ENCODE data around the gene BLTP2. TPM values are rescaled to one million over a fixed set of nuclear protein-coding genes. Genes with fewer than 3 reads are reported as not detected.

Gene BLTP2
- polyA plus RNA-seq, 1 donor, result 61.9 TPM

GRCh38 chr17:28655160-28655559 lies 10.2 kb upstream of the BLTP2 start:
- Histone ChIP-seq H3K27ac (ENCODE audit: low read length) (no peak overlapping the region), H3K36me3 (ENCODE audit: control insufficient read depth, insufficient read depth, low read length) (peaks cover 56% of the 10 kb centered on the region), H3K4me3 (ENCODE audit: low read length) (no peak overlapping the region), H3K27me3 (ENCODE audit: control insufficient read depth, insufficient read depth, low read length) (no peaks in the 10 kb centered on the region), H3K4me1 (ENCODE audit: control insufficient read depth, insufficient read depth, low read length) (no peaks in the 10 kb centered on the region), H3K9me3 (ENCODE audit: control insufficient read depth, low read depth, low read length) (peaks cover 15% of the 10 kb centered on the region)
- DNase-seq, result no peak
- WGBS (ENCODE audit: insufficient coverage, low lambda C conversion rate), result no CpG with 5 or more reads among the region's 5 CpGs

GRCh38 chr17:28648698-28649097 lies 3.7 kb upstream of the BLTP2 start:
- no peaks in the 10 kb centered on the region for H3K27me3 ChIP-seq (ENCODE audit: control insufficient read depth, insufficient read depth, low read length)
- H3K27ac ChIP-seq (ENCODE audit: low read length), result no peak overlapping the region
- H3K4me1 ChIP-seq (ENCODE audit: control insufficient read depth, insufficient read depth, low read length), result peaks cover 17% of the 10 kb centered on the region
- DNase-seq, result no peak
- H3K9me3 ChIP-seq (ENCODE audit: control insufficient read depth, low read depth, low read length), result no peaks in the 10 kb centered on the region
- H3K36me3 ChIP-seq (ENCODE audit: control insufficient read depth, insufficient read depth, low read length), result peaks cover 34% of the 10 kb centered on the region
- no peak overlapping the region for H3K4me3 ChIP-seq (ENCODE audit: low read length)
- WGBS (ENCODE audit: insufficient coverage, low lambda C conversion rate), result no CpG with 5 or more reads among the region's 2 CpGs

- WGBS (ENCODE audit: insufficient coverage, low lambda C conversion rate), result 44% methylated on average over 5 of the region's 12 CpGs
Measured at GRCh38 chr17:28646039-28646754, 1.2 kb upstream of the BLTP2 start.

GRCh38 chr17:28645576-28645939 lies 600 bp upstream of the BLTP2 start:
- Histone ChIP-seq H3K36me3 (ENCODE audit: control insufficient read depth, insufficient read depth, low read length) (peaks cover 36% of the 10 kb centered on the region), H3K4me1 (ENCODE audit: control insufficient read depth, insufficient read depth, low read length) (peaks cover 23% of the 10 kb centered on the region), H3K27me3 (ENCODE audit: control insufficient read depth, insufficient read depth, low read length) (no peaks in the 10 kb centered on the region), H3K4me3 (ENCODE audit: low read length) (peak overlapping the region; percentile 78), H3K27ac (ENCODE audit: low read length) (peak overlapping the region; percentile 94), H3K9me3 (ENCODE audit: control insufficient read depth, low read depth, low read length) (no peaks in the 10 kb centered on the region)
- WGBS (ENCODE audit: insufficient coverage, low lambda C conversion rate), result no CpG with 5 or more reads among the region's 8 CpGs
- DNase-seq, result no peak

More at GRCh38 chr17:28646039-28646754, 1.2 kb upstream of the BLTP2 start:
- Histone ChIP-seq H3K27ac (ENCODE audit: low read length) (peak overlapping the region; percentile 94), H3K9me3 (ENCODE audit: control insufficient read depth, low read depth, low read length) (no peaks in the 10 kb centered on the region), H3K27me3 (ENCODE audit: control insufficient read depth, insufficient read depth, low read length) (no peaks in the 10 kb centered on the region), H3K4me1 (ENCODE audit: control insufficient read depth, insufficient read depth, low read length) (peaks cover 23% of the 10 kb centered on the region), H3K4me3 (ENCODE audit: low read length) (no peak overlapping the region), H3K36me3 (ENCODE audit: control insufficient read depth, insufficient read depth, low read length) (peaks cover 35% of the 10 kb centered on the region)
- peak; percentile 49 to 71 for DNase-seq

- no CpG with 5 or more reads among the region's 18 CpGs for WGBS (ENCODE audit: insufficient coverage, low lambda C conversion rate)
- peaks cover 45% of the 10 kb centered on the region for H3K36me3 ChIP-seq (ENCODE audit: control insufficient read depth, insufficient read depth, low read length)
- DNase-seq, result peak; percentile 23 to 43
- H3K27me3 ChIP-seq (ENCODE audit: control insufficient read depth, insufficient read depth, low read length), result no peaks in the 10 kb centered on the region
- H3K4me3 ChIP-seq (ENCODE audit: low read length), result peak overlapping the region; percentile 88
- no peaks in the 10 kb centered on the region for H3K9me3 ChIP-seq (ENCODE audit: control insufficient read depth, low read depth, low read length)
- H3K4me1 ChIP-seq (ENCODE audit: control insufficient read depth, insufficient read depth, low read length), result peaks cover 23% of the 10 kb centered on the region
- H3K27ac ChIP-seq (ENCODE audit: low read length), result peak overlapping the region; percentile 61
Measured at GRCh38 chr17:28643983-28644786, 773 bp downstream of the BLTP2 start.

- no peaks in the 10 kb centered on the region for H3K9me3 ChIP-seq (ENCODE audit: control insufficient read depth, low read depth, low read length)
- peak in 1 of 2 donors; percentile 37 for DNase-seq
- no peaks in the 10 kb centered on the region for H3K27me3 ChIP-seq (ENCODE audit: control insufficient read depth, insufficient read depth, low read length)
- H3K27ac ChIP-seq (ENCODE audit: low read length), result no peak overlapping the region
- H3K36me3 ChIP-seq (ENCODE audit: control insufficient read depth, insufficient read depth, low read length), result peaks cover 60% of the 10 kb centered on the region
- H3K4me1 ChIP-seq (ENCODE audit: control insufficient read depth, insufficient read depth, low read length), result peaks cover 21% of the 10 kb centered on the region
- no CpG with 5 or more reads among the region's 2 CpGs for WGBS (ENCODE audit: insufficient coverage, low lambda C conversion rate)
- no peak overlapping the region for H3K4me3 ChIP-seq (ENCODE audit: low read length)
Measured at GRCh38 chr17:28641579-28641978, 3.4 kb downstream of the BLTP2 start.

- Histone ChIP-seq H3K4me3 (ENCODE audit: low read length) (no peak overlapping the region), H3K36me3 (ENCODE audit: control insufficient read depth, insufficient read depth, low read length) (peaks cover 90% of the 10 kb centered on the region), H3K27me3 (ENCODE audit: control insufficient read depth, insufficient read depth, low read length) (no peaks in the 10 kb centered on the region), H3K4me1 (ENCODE audit: control insufficient read depth, insufficient read depth, low read length) (no peaks in the 10 kb centered on the region), H3K27ac (ENCODE audit: low read length) (no peak overlapping the region), H3K9me3 (ENCODE audit: control insufficient read depth, low read depth, low read length) (no peaks in the 10 kb centered on the region)
- no peak for DNase-seq
- no CpG with 5 or more reads among the region's 1 CpG for WGBS (ENCODE audit: insufficient coverage, low lambda C conversion rate)
Measured at GRCh38 chr17:28635506-28635905, 9.5 kb downstream of the BLTP2 start.

- Histone ChIP-seq H3K27me3 (ENCODE audit: control insufficient read depth, insufficient read depth, low read length) (no peaks in the 10 kb centered on the region), H3K4me1 (ENCODE audit: control insufficient read depth, insufficient read depth, low read length) (no peaks in the 10 kb centered on the region), H3K9me3 (ENCODE audit: control insufficient read depth, low read depth, low read length) (no peaks in the 10 kb centered on the region), H3K36me3 (ENCODE audit: control insufficient read depth, insufficient read depth, low read length) (peaks cover 85% of the 10 kb centered on the region), H3K4me3 (ENCODE audit: low read length) (no peak overlapping the region), H3K27ac (ENCODE audit: low read length) (no peak overlapping the region)
- WGBS (ENCODE audit: insufficient coverage, low lambda C conversion rate), result no CpG with 5 or more reads among the region's 14 CpGs
- DNase-seq, result no peak
Measured at GRCh38 chr17:28634206-28634865, 10.6 kb downstream of the BLTP2 start.

- Histone ChIP-seq H3K27ac (ENCODE audit: low read length) (no peak overlapping the region), H3K36me3 (ENCODE audit: control insufficient read depth, insufficient read depth, low read length) (peaks cover 72% of the 10 kb centered on the region), H3K4me3 (ENCODE audit: low read length) (no peak overlapping the region), H3K4me1 (ENCODE audit: control insufficient read depth, insufficient read depth, low read length) (no peaks in the 10 kb centered on the region), H3K9me3 (ENCODE audit: control insufficient read depth, low read depth, low read length) (no peaks in the 10 kb centered on the region), H3K27me3 (ENCODE audit: control insufficient read depth, insufficient read depth, low read length) (no peaks in the 10 kb centered on the region)
- DNase-seq, result peak in 1 of 2 donors; percentile 25
- WGBS (ENCODE audit: insufficient coverage, low lambda C conversion rate), result no CpG with 5 or more reads among the region's 4 CpGs
Measured at GRCh38 chr17:28626818-28627217, 18.1 kb downstream of the BLTP2 start.

GRCh38 chr17:28624148-28624547 lies 20.8 kb downstream of the BLTP2 start:
- Histone ChIP-seq H3K27ac (ENCODE audit: low read length) (no peak overlapping the region), H3K9me3 (ENCODE audit: control insufficient read depth, low read depth, low read length) (no peaks in the 10 kb centered on the region), H3K36me3 (ENCODE audit: control insufficient read depth, insufficient read depth, low read length) (peaks cover 83% of the 10 kb centered on the region), H3K4me1 (ENCODE audit: control insufficient read depth, insufficient read depth, low read length) (no peaks in the 10 kb centered on the region), H3K4me3 (ENCODE audit: low read length) (no peak overlapping the region), H3K27me3 (ENCODE audit: control insufficient read depth, insufficient read depth, low read length) (no peaks in the 10 kb centered on the region)
- no CpG with 5 or more reads among the region's 2 CpGs for WGBS (ENCODE audit: insufficient coverage, low lambda C conversion rate)
- no peak for DNase-seq
